CD14-positive monocyte (primary cell): ENCODE results near the gene NBPF3. TPM values are rescaled to one million over a fixed set of nuclear protein-coding genes. Genes with fewer than 3 reads are reported as not detected.

Experiments used
- DNase-seq, 3 donors: peaks; one replicate each; pipeline ENCODE4 v3.0.0-alpha.2; 2011 to 2022
- H2AFZ ChIP-seq: 2 replicates; pipeline ENCODE4 v1.6.0; 2012; ENCODE audit warnings: mild to moderate bottlenecking, low read depth, low read length, inconsistent platforms; ENCODE audit not compliant: insufficient read depth, poor library complexity, severe bottlenecking
- H3K27ac ChIP-seq, 2 donors: 1 replicate in 1 of 2; 2 replicates in 1 of 2; pipeline ENCODE4 v1.5.1; 2012 to 2013; ENCODE audit warnings: low read length in 2 of 2, control low read depth in 1 of 2, inconsistent platforms in 1 of 2, low read depth in 1 of 2, mild to moderate bottlenecking in 1 of 2
- H3K27me3 ChIP-seq, 2 donors: one replicate each; pipeline versions ENCODE4 v1.6.0 to v1.6.1; 2011 to 2013; ENCODE audit warnings: low read length in 2 of 2; ENCODE audit not compliant: control insufficient read depth in 2 of 2, insufficient read depth in 2 of 2
- H3K36me3 ChIP-seq, 2 donors: replicated peaks in 1 of 2; 1 replicate in 1 of 2; 2 replicates in 1 of 2; pipeline versions ENCODE4 v1.5.1 to v1.6.1; 2012 to 2013; ENCODE audit warnings: low read length in 2 of 2, control low read depth in 1 of 2, inconsistent platforms in 1 of 2, mild to moderate bottlenecking in 1 of 2; ENCODE audit not compliant: insufficient read depth in 2 of 2, control insufficient read depth in 1 of 2
- H3K4me1 ChIP-seq, 2 donors: 1 replicate in 1 of 2; 2 replicates in 1 of 2; pipeline versions ENCODE4 v1.5.1 to v1.6.1; 2012 to 2013; ENCODE audit warnings: low read length in 2 of 2, control low read depth in 1 of 2, inconsistent platforms in 1 of 2, mild to moderate bottlenecking in 1 of 2, moderate library complexity in 1 of 2; ENCODE audit not compliant: insufficient read depth in 2 of 2, control insufficient read depth in 1 of 2
- H3K4me2 ChIP-seq: replicated peaks from 2 replicates; pipeline ENCODE3; 2012; ENCODE audit warnings: low read length, moderate library complexity, mild to moderate bottlenecking; ENCODE audit not compliant: poor library complexity, severe bottlenecking; ENCODE audit errors: extremely low read depth
- H3K4me3 ChIP-seq, 3 experiments: fragments of 200-600 bp in 1 of 3; sonication (generic) in 1 of 3; replicated peaks in 1 of 3; 1 replicate in 2 of 3; 2 replicates in 1 of 3; pipeline ENCODE4 v1.5.1; 2011 to 2013; ENCODE audit warnings: low read length in 3 of 3, mild to moderate bottlenecking in 3 of 3, control low read depth in 2 of 3, low read depth in 2 of 3, inconsistent platforms in 1 of 3, moderate library complexity in 1 of 3
- H3K79me2 ChIP-seq: 2 replicates; pipeline ENCODE4 v1.6.0; 2012; ENCODE audit warnings: mild to moderate bottlenecking, control low read depth, inconsistent platforms, low read length, moderate library complexity; ENCODE audit not compliant: insufficient read depth
- H3K9ac ChIP-seq: 2 replicates; pipeline ENCODE4 v1.6.0; 2017; ENCODE audit warnings: low read length, mild to moderate bottlenecking; ENCODE audit not compliant: insufficient read depth, poor library complexity, severe bottlenecking
- H3K9me3 ChIP-seq, 2 donors: replicated peaks in 1 of 2; 1 replicate in 1 of 2; 2 replicates in 1 of 2; pipeline versions ENCODE4 v1.5.1 to v1.6.1; 2012 to 2013; ENCODE audit warnings: low read length in 2 of 2, control low read depth in 1 of 2; ENCODE audit not compliant: control insufficient read depth in 1 of 2, insufficient read depth in 1 of 2
- H4K20me1 ChIP-seq: 2 replicates; pipeline ENCODE4 v1.6.0; 2012; ENCODE audit warnings: mild to moderate bottlenecking, low read length, control low read depth, moderate library complexity; ENCODE audit not compliant: insufficient read depth
- H3K27ac Mint-ChIP-seq, 7 donors: one replicate each; pipeline ENCODE4 v1.8.0; 2020; ENCODE audit warnings: mild to moderate bottlenecking in 7 of 7, mixed read lengths in 7 of 7, moderate library complexity in 6 of 7, inconsistent platforms in 2 of 7
- H3K27me3 Mint-ChIP-seq, 3 donors: one replicate each; pipeline ENCODE4 v1.8.0; 2021 to 2022; ENCODE audit warnings: low read depth in 3 of 3, mild to moderate bottlenecking in 3 of 3, mixed read lengths in 3 of 3, moderate library complexity in 3 of 3, inconsistent platforms in 1 of 3
- H3K36me3 Mint-ChIP-seq, 2 donors: one replicate each; pipeline ENCODE4 v1.8.0; 2020; ENCODE audit warnings: mixed read lengths in 2 of 2, inconsistent platforms in 1 of 2, mild to moderate bottlenecking in 1 of 2
- H3K4me1 Mint-ChIP-seq: one replicate; pipeline ENCODE4 v1.8.0; 2020; ENCODE audit warnings: mild to moderate bottlenecking, mixed read lengths
- H3K4me3 Mint-ChIP-seq, 2 donors: one replicate each; pipeline ENCODE4 v1.8.0; 2020; ENCODE audit warnings: mild to moderate bottlenecking in 2 of 2, mixed read lengths in 2 of 2, moderate library complexity in 1 of 2
- H3K9me3 Mint-ChIP-seq, 7 donors: one replicate each; pipeline ENCODE4 v1.8.0; 2020 to 2022; ENCODE audit warnings: mixed read lengths in 7 of 7, mild to moderate bottlenecking in 6 of 7, moderate library complexity in 6 of 7, inconsistent platforms in 2 of 7
- WGBS: methylation state at CpG from one replicate; pipeline ENCODE4 v1.1.5; 2013; ENCODE audit warnings: missing lambda C conversion rate; ENCODE audit not compliant: insufficient coverage; 5-methylcytosine and 5-hydroxymethylcytosine counted together
- intact Hi-C, 2 donors: fragments of 100-400 bp; cut with micrococcal nuclease; formaldehyde crosslinking; loops; one replicate each; pipeline versions ENCODE4 v1.15.0 to v1.15.1; 2023
- polyA plus RNA-seq, 3 donors: library from polyadenylated mRNA; depleted of rRNA in 1 of 3; unstranded in 2 of 3; stranded (reverse) in 1 of 3; fragments of 300-500 nt in 2 of 3; fragments of >200 nt in 1 of 3; fragmentation: Illumina TruSeq in 2 of 3; gene quantifications; 1 replicate in 2 of 3; 2 replicates in 1 of 3; pipeline ENCODE4 v1.2.3, GENCODE V29; 2012 to 2021
- TF ChIP-seq, protein P1 (sequence below): fragments of 200-600 bp; IDR thresholded peaks from one replicate; pipeline ENCODE4 v1.8.0; 2022; ENCODE audit warnings: antibody characterized with exemption, mild to moderate bottlenecking

The NBPF3 gene
- polyA plus RNA-seq, 3 donors = 1.2 to 1.5 TPM; not detected in 1

DNA sequence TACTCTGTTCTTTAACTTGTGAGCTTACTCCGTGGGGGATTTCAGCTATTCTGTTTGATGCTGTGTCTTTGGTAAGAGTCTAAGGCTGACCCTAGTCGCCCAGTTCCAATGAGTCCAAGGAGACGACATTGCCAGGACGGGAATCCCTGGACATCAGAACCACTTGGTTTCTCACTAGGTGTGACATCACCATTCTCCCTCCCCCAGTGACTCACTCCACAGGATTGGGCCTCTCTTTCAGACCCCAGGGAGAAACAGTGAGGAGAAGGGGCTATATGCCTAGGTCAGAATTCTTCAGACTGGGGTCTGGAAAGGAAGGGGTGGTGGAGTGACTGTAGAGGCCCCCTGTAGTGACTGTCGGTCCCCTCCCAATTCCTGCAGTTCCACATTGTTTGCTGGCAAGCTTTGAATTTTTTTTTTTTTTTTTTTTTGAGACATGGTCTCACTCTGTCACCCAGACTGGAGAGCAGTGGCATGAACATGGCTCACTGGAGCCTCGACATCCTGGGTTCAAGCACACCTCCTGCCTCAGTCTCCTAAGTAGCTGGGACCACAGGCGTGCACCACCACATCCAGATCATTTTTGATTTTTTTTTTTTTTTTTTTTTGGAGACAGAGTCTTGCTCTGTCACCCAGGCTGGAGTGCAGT is 90.6 kb downstream of the NBPF3 start:
- TF ChIP-seq, protein P1, sequence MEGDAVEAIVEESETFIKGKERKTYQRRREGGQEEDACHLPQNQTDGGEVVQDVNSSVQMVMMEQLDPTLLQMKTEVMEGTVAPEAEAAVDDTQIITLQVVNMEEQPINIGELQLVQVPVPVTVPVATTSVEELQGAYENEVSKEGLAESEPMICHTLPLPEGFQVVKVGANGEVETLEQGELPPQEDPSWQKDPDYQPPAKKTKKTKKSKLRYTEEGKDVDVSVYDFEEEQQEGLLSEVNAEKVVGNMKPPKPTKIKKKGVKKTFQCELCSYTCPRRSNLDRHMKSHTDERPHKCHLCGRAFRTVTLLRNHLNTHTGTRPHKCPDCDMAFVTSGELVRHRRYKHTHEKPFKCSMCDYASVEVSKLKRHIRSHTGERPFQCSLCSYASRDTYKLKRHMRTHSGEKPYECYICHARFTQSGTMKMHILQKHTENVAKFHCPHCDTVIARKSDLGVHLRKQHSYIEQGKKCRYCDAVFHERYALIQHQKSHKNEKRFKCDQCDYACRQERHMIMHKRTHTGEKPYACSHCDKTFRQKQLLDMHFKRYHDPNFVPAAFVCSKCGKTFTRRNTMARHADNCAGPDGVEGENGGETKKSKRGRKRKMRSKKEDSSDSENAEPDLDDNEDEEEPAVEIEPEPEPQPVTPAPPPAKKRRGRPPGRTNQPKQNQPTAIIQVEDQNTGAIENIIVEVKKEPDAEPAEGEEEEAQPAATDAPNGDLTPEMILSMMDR = no peak
- DNase-seq = no peak
- Histone ChIP-seq H3K36me3 (no peaks in the 10 kb centered on the region), H3K9me3 (no peaks in the 10 kb centered on the region), H3K4me3 (no peak overlapping the region), H4K20me1 (no peaks in the 10 kb centered on the region), H3K4me2 (no peak overlapping the region), H3K27ac (no peak overlapping the region), H2AFZ (no peak overlapping the region), H3K27me3 (peaks cover 0 to 2% of the 10 kb centered on the region in 2 donors), H3K9ac (no peak overlapping the region), H3K79me2 (no peaks in the 10 kb centered on the region), H3K4me1 (no peaks in the 10 kb centered on the region)
- H3K27me3 Mint-ChIP-seq = peaks cover 28 to 71% (median 48%) of the 10 kb centered on the region in 3 donors
- H3K27ac Mint-ChIP-seq = no peak overlapping the region
- no peak overlapping the region for H3K4me3 Mint-ChIP-seq
- H3K36me3 Mint-ChIP-seq = no peaks in the 10 kb centered on the region
- H3K4me1 Mint-ChIP-seq = no peaks in the 10 kb centered on the region
- H3K9me3 Mint-ChIP-seq = peaks cover 0 to 5% (median 0%) of the 10 kb centered on the region in 7 donors
- intact Hi-C loops = no loop called here
- WGBS = 89% methylated on average over 2 of the region's 7 CpGs

GRCh38 chr1:21531241-21531640 is 91.3 kb downstream of the NBPF3 start:
- Histone ChIP-seq H4K20me1 (no peaks in the 10 kb centered on the region), H3K27ac (no peak overlapping the region), H3K9ac (no peak overlapping the region), H3K36me3 (no peaks in the 10 kb centered on the region), H3K9me3 (no peaks in the 10 kb centered on the region), H3K79me2 (no peaks in the 10 kb centered on the region), H3K4me2 (no peak overlapping the region), H3K4me1 (no peaks in the 10 kb centered on the region), H3K27me3 (peaks cover 0 to 6% of the 10 kb centered on the region in 2 donors), H3K4me3 (no peak overlapping the region), H2AFZ (no peak overlapping the region)
- H3K4me1 Mint-ChIP-seq = no peaks in the 10 kb centered on the region
- WGBS = 92% methylated on average over 4 of the region's 5 CpGs
- TF ChIP-seq, protein P1 = no peak
- intact Hi-C loops = no loop called here
- H3K9me3 Mint-ChIP-seq = peaks cover 0 to 5% (median 0%) of the 10 kb centered on the region in 7 donors
- H3K36me3 Mint-ChIP-seq = no peaks in the 10 kb centered on the region
- H3K4me3 Mint-ChIP-seq = no peak overlapping the region
- no peak for DNase-seq
- H3K27ac Mint-ChIP-seq = no peak overlapping the region
- peaks cover 28 to 71% (median 45%) of the 10 kb centered on the region in 3 donors for H3K27me3 Mint-ChIP-seq
